Measurements from ENCODE around the gene GLT1D1.

DNA sequence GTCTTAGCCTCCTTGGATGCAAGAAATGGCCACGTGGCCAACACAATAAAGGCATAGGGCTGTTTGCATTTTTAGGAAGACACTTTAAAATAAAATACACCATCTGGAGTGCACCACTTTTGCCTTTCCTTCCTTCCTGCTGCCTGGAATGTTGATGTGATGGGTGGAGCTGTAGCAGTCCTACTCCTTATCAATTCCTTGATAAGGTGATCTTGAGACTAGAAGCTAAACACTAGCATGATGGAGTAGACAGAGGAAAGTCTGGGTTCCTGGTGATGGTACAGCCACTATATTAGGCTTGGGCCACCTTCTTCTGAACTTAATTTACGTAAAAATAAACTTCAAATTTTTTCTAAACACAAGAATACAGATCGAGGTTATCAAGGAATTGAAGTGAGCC is 2.9 kb upstream of the GLT1D1 start:
- TF ChIP-seq CTCF (IDR thresholded peaks at IDR 0.05; ENCODE audit: borderline replicate concordance, extremely low read depth, low read length, poor library complexity, severe bottlenecking) (no peak), EZH2 (IDR thresholded peaks at IDR 0.05; ENCODE audit: borderline replicate concordance, low read depth, low read length, severe bottlenecking) (no peak)

All from DND-41 (cell line).